Measurements from ENCODE around the gene POLR1A.

POLR1A gene

GRCh38 chr2:86072271-86072858 is 33.3 kb downstream of the POLR1A start:
- no peak for TF ChIP-seq CTCF (IDR thresholded peaks at IDR 0.05; ENCODE audit: low read depth, low read length, missing control alignments)
- H3K4me3 ChIP-seq (ENCODE audit: low read depth, low read length): no peak overlapping the region
- no peak for DNase-seq (ENCODE audit: low read depth)
- in situ Hi-C loops (cut with HindIII; ENCODE audit: low sequenced_read_pairs): no loop called here

DNA sequence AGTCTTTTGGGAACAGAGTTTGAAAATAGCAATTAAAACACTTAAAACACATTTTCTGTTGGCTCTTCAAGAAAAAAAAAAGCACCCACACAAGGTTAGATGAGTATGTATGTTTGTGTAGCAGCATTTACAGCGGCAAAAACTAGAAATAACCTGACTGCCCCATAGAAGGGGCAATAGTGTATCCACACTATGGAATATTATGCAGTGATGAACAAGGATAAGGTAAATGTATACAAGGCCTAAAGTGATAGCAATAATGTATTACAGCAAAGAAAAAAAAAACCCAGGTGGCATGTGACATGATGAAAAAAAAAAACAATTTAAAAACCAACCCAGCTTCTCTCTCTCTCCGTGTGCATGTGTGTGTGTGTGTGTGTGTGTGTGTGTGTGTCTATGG is 34.8 kb downstream of the POLR1A start:
- TF ChIP-seq CTCF (IDR thresholded peaks at IDR 0.05; ENCODE audit: low read depth, low read length, missing control alignments): no peak
- in situ Hi-C loops (cut with HindIII; ENCODE audit: low sequenced_read_pairs): no loop called here

DNA sequence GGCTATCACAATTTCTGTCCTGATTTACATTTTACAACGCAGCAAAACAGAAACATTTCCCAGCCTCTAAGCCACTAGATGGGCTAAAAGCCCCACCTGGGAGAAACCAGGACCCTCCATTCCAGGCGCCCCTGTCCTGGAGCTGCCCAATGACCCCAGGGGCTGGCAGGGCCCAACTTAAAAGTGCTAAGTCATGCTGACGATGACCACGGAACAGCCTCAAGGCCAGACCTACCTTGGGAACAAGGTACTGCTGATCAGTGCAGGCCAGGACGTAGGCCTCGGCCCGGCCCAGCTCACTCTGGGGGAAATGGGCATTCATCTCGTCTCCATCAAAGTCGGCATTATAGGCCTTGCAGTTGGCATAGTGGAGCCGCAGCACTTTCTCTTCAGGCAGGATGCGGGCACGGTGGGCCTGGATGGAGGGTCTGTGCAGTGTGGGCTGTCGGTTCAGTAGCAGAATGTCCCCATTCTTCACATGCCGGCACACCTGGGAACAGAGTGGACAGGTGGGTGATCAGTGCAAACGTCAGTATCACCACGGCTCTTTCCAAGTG is 35.8 kb downstream of the POLR1A start:
- H3K4me3 ChIP-seq (ENCODE audit: low read depth, low read length): no peak overlapping the region
- no peak for DNase-seq (ENCODE audit: low read depth)
- in situ Hi-C loops (cut with HindIII; ENCODE audit: low sequenced_read_pairs): no loop called here
- TF ChIP-seq CTCF (IDR thresholded peaks at IDR 0.05; ENCODE audit: low read depth, low read length, missing control alignments): no peak

More for the DNA sequence above, 34.8 kb downstream of the POLR1A start:
- no peak for DNase-seq (ENCODE audit: low read depth)
- H3K4me3 ChIP-seq (ENCODE audit: low read depth, low read length): no peak overlapping the region

- in situ Hi-C loops (cut with HindIII; ENCODE audit: low sequenced_read_pairs): no loop called here
- no peak overlapping the region for H3K4me3 ChIP-seq (ENCODE audit: low read depth, low read length)
- DNase-seq (ENCODE audit: low read depth): no peak
- TF ChIP-seq CTCF (IDR thresholded peaks at IDR 0.05; ENCODE audit: low read depth, low read length, missing control alignments): no peak
These were observed 36.5 kb downstream of the POLR1A start for GRCh38 chr2:86069091-86069685.

GRCh38 chr2:86068648-86069047 is 37.0 kb downstream of the POLR1A start:
- TF ChIP-seq CTCF (IDR thresholded peaks at IDR 0.05; ENCODE audit: low read depth, low read length, missing control alignments): no peak
- no peak overlapping the region for H3K4me3 ChIP-seq (ENCODE audit: low read depth, low read length)
- in situ Hi-C loops (cut with HindIII; ENCODE audit: low sequenced_read_pairs): no loop called here
- no peak for DNase-seq (ENCODE audit: low read depth)

DNA sequence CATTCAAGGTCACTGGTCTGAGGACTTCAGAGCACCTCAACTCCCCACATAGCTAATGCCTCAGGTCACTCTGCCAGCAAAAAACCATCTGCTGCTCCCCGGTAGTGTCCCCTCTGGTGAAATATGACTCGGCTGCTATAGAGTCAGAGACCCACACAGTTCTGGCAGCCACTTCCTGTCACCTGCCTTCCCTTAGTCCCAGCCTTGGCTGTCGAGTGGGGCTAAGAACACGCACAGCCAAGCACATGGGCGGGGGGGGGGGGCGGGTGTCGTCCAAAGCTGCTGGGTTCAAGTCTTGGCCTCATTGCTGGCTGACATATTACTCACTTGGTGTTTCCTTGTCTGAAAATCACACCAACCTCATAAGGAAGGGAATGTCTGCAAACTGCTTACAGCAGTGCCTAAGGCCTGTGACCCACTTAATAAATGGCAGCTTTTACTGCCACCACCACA is 37.5 kb downstream of the POLR1A start:
- in situ Hi-C loops (cut with HindIII; ENCODE audit: low sequenced_read_pairs): no loop called here
- no peak overlapping the region for H3K4me3 ChIP-seq (ENCODE audit: low read depth, low read length)
- no peak for TF ChIP-seq CTCF (IDR thresholded peaks at IDR 0.05; ENCODE audit: low read depth, low read length, missing control alignments)
- DNase-seq (ENCODE audit: low read depth): no peak
